Glutamatergic neuron (in vitro differentiated cells): ENCODE data around the gene DIRAS3. TPM values are rescaled to one million over a fixed set of nuclear protein-coding genes. Genes with fewer than 3 reads are reported as not detected.
"Not testable (repeated sequence)": the region's sequence is repeated elsewhere in the genome, so short reads cannot be mapped to it uniquely, and the experiment has no call there.

ENCODE experiments used
- DNase-seq: peaks from one replicate; pipeline ENCODE4 v3.0.0; 2022
- H3K27ac Mint-ChIP-seq: one replicate; pipeline ENCODE4 v1.8.0; 2020; ENCODE audit warnings: mild to moderate bottlenecking, mixed read lengths, inconsistent platforms; ENCODE audit not compliant: unreplicated experiment
- H3K27me3 Mint-ChIP-seq: one replicate; pipeline ENCODE4 v1.8.0; 2020; ENCODE audit warnings: mild to moderate bottlenecking, moderate library complexity, mixed read lengths, inconsistent platforms; ENCODE audit not compliant: unreplicated experiment
- H3K36me3 Mint-ChIP-seq: one replicate; pipeline ENCODE4 v1.8.0; 2020; ENCODE audit warnings: mild to moderate bottlenecking, mixed read lengths, inconsistent platforms; ENCODE audit not compliant: unreplicated experiment
- H3K4me1 Mint-ChIP-seq: one replicate; pipeline ENCODE4 v1.8.0; 2020; ENCODE audit warnings: mild to moderate bottlenecking, low read depth, mixed read lengths, inconsistent platforms; ENCODE audit not compliant: unreplicated experiment
- H3K4me3 Mint-ChIP-seq: one replicate; pipeline ENCODE4 v1.8.0; 2020; ENCODE audit warnings: mild to moderate bottlenecking, mixed read lengths, inconsistent platforms; ENCODE audit not compliant: unreplicated experiment
- H3K9me3 Mint-ChIP-seq: one replicate; pipeline ENCODE4 v1.8.0; 2020; ENCODE audit warnings: mild to moderate bottlenecking, moderate library complexity, mixed read lengths, inconsistent platforms; ENCODE audit not compliant: unreplicated experiment
- total RNA-seq: library from RNA; stranded (reverse); fragmentation: NEBNext Ultra II Directional; extraction: Animal tissue kit (Norgen Biotek cat#: 25700); gene quantifications from one replicate; pipeline ENCODE4 v1.2.1, GENCODE V29; 2021; ENCODE audit not compliant: unreplicated experiment
- TF ChIP-seq, protein P1 (sequence below): fragments of 200-600 bp; sonication (generic); IDR thresholded peaks from one replicate; pipeline ENCODE4 v1.5.0; 2021; ENCODE audit not compliant: partially characterized antibody, unreplicated experiment

Gene DIRAS3
- total RNA-seq, 1 donor from 2014 or later, result not detected

DNA sequence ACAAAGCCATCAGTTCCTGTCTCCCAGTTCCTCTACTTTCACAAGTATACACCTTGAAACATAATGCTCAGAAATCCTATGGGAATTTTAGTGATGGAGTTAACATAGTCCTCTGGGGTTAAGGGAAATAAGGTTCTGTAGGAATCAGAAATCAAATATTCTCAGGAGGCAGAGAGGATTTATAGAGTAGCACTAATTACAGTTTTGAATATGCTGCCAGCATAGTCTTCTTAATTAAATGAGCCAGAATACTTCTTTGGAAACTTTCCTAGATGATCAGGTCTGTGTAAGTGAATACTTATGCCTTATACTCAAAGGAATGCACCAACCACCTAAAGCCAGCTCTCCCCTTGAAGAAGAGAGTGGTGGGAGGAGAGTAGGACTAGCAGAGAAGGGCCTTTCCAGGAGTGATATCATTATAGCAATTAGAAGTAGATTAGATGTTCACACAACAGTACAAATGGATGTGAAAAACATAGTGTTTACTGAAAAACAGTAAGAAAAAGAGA lies 31.4 kb upstream of the DIRAS3 start:
- H3K27ac Mint-ChIP-seq, result no peak overlapping the region
- H3K9me3 Mint-ChIP-seq, result no peaks in the 10 kb centered on the region
- H3K36me3 Mint-ChIP-seq, result no peaks in the 10 kb centered on the region
- no peaks in the 10 kb centered on the region for H3K27me3 Mint-ChIP-seq
- no peak overlapping the region for H3K4me3 Mint-ChIP-seq
- no peaks in the 10 kb centered on the region for H3K4me1 Mint-ChIP-seq
- TF ChIP-seq, protein P1, sequence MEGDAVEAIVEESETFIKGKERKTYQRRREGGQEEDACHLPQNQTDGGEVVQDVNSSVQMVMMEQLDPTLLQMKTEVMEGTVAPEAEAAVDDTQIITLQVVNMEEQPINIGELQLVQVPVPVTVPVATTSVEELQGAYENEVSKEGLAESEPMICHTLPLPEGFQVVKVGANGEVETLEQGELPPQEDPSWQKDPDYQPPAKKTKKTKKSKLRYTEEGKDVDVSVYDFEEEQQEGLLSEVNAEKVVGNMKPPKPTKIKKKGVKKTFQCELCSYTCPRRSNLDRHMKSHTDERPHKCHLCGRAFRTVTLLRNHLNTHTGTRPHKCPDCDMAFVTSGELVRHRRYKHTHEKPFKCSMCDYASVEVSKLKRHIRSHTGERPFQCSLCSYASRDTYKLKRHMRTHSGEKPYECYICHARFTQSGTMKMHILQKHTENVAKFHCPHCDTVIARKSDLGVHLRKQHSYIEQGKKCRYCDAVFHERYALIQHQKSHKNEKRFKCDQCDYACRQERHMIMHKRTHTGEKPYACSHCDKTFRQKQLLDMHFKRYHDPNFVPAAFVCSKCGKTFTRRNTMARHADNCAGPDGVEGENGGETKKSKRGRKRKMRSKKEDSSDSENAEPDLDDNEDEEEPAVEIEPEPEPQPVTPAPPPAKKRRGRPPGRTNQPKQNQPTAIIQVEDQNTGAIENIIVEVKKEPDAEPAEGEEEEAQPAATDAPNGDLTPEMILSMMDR, result no peak
- no peak for DNase-seq

DNA sequence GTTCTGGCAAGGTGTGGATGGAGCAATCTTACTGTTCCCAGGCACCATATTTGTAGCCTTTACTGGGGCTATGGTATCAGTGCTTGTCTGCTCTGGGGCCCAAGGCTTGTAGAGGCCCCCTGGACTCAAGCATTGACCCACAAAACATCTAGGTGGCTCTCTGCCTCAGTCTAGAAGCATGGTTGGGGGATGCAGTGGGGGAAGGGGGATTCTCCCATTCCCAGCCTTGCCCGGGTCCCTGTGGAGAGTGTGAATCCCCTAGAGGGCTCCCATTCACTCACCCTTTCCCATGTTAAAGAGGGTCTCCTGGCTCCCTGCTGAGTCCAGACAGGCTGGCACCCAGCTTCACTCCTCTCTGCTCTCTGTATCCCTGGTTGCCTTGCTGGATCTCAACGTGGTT lies 28.2 kb upstream of the DIRAS3 start:
- Mint-ChIP-seq H3K27me3 (no peaks in the 10 kb centered on the region), H3K9me3 (no peaks in the 10 kb centered on the region), H3K4me3 (no peak overlapping the region), H3K36me3 (no peaks in the 10 kb centered on the region), H3K4me1 (no peaks in the 10 kb centered on the region), H3K27ac (no peak overlapping the region)
- TF ChIP-seq, protein P1, result no peak
- no peak for DNase-seq

DNA sequence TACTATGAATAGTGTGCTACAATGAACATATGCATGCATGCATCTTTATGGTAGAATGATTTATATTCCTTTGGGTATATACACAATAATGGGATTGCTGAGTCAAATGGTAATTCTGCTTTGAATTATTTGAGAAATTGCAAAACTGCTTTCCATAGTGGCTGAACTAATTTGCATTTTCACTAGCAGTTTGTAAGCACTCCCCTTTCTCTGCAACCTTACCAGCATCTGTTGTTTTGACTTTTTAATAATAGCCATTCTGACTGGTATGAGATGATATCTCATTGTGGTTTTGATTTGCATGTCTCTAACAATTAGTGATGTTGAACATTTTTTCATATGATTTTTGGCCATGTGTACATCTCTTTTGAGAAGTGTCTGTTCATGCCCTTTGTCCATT lies 24.0 kb upstream of the DIRAS3 start:
- H3K9me3 Mint-ChIP-seq, result no peaks in the 10 kb centered on the region
- no peak for DNase-seq
- no peaks in the 10 kb centered on the region for H3K4me1 Mint-ChIP-seq
- H3K27me3 Mint-ChIP-seq, result no peaks in the 10 kb centered on the region
- no peak overlapping the region for H3K27ac Mint-ChIP-seq
- H3K4me3 Mint-ChIP-seq, result no peak overlapping the region
- no peaks in the 10 kb centered on the region for H3K36me3 Mint-ChIP-seq
- TF ChIP-seq, protein P1, result no peak

DNA sequence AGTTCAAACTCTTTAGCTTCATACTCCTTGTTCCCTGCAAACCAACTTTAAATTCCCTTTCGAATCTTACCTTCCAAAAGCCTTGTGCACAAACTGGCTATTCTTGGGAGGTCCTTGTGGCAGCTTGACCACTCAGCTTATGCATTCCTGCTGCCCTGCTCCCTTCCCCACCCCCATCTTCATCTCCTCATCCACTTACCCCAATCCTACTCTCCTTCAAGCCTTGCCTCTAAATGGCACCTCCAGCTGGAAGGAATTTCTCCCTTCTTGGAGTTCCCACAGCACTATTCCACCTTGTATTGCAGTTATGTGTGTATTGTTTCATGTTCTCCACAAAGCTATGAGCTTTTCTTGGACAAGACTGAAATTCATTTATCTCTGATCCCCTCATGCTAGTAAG lies 15.3 kb upstream of the DIRAS3 start:
- H3K4me1 Mint-ChIP-seq, result no peaks in the 10 kb centered on the region
- H3K27me3 Mint-ChIP-seq, result no peaks in the 10 kb centered on the region
- no peaks in the 10 kb centered on the region for H3K9me3 Mint-ChIP-seq
- no peak overlapping the region for H3K4me3 Mint-ChIP-seq
- DNase-seq, result no peak
- no peak overlapping the region for H3K27ac Mint-ChIP-seq
- H3K36me3 Mint-ChIP-seq, result no peaks in the 10 kb centered on the region
- TF ChIP-seq, protein P1, result no peak

DNA sequence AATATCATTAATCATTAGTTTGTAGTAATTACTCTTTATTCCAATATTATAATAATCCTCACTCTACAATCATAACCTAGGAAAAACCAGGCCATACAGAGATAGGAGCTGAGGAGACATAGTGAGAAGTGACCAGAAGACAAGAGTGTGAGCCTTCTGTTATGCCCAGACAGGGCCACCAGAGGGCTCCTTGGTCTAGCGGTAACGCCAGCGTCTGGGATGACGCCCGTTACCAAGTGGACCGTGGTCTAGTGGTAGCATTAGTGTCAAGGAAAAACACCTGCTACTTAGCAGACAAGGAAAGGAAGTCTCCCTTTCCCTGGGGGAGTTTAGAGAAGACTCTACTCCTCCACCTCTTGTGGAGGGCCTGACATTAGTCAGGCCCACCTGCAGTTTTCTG lies 7.6 kb upstream of the DIRAS3 start:
- not testable (repeated sequence) for H3K4me1 Mint-ChIP-seq, H3K4me3 Mint-ChIP-seq, DNase-seq, H3K9me3 Mint-ChIP-seq, H3K27me3 Mint-ChIP-seq, H3K27ac Mint-ChIP-seq, H3K36me3 Mint-ChIP-seq
